ENCODE results near the gene ADD2. TPM values are rescaled to one million over a fixed set of nuclear protein-coding genes. Genes with fewer than 3 reads are reported as not detected.
"Not testable (repeated sequence)": the region's sequence is repeated elsewhere in the genome, so short reads cannot be mapped to it uniquely, and the experiment has no call there.

Gene ADD2
- 1 to 10 TPM; 3.7 to 6.3 (median 6.0) TPM for polyA plus RNA-seq (ENCODE audit: insufficient read length in 4 of 4)

- DNase-seq (ENCODE audit: low read depth in 4 of 4, low spot score in 3 of 4): no peak
Measured at GRCh38 chr2:70767699-70768589, at the start of gene ADD2. TSS of gene ADD2 (minus strand) at chr2:70768200. CDS start at chr2:70706408, 61,792 bp downstream.

GRCh38 chr2:70817284-70817954, 49.4 kb upstream of the ADD2 start:
- DNase-seq (ENCODE audit: low read depth in 4 of 4, low spot score in 3 of 4): no peak

GRCh38 chr2:70816726-70817125, 48.7 kb upstream of the ADD2 start:
- no peak for DNase-seq (ENCODE audit: low read depth in 4 of 4, low spot score in 3 of 4)

GRCh38 chr2:70808983-70809958, 41.3 kb upstream of the ADD2 start:
- DNase-seq (ENCODE audit: low read depth in 4 of 4, low spot score in 3 of 4): no peak

GRCh38 chr2:70807828-70808118, 39.8 kb upstream of the ADD2 start:
- no peak for DNase-seq (ENCODE audit: low read depth in 4 of 4, low spot score in 3 of 4)

- no peak for DNase-seq (ENCODE audit: low read depth in 4 of 4, low spot score in 3 of 4)
Measured at GRCh38 chr2:70807102-70807827, 39.3 kb upstream of the ADD2 start.

- no peak for DNase-seq (ENCODE audit: low read depth in 4 of 4, low spot score in 3 of 4)
Measured at GRCh38 chr2:70806620-70807019, 38.6 kb upstream of the ADD2 start.

GRCh38 chr2:70806013-70806412, 38.0 kb upstream of the ADD2 start:
- no peak for DNase-seq (ENCODE audit: low read depth in 4 of 4, low spot score in 3 of 4)

- DNase-seq (ENCODE audit: low read depth in 4 of 4, low spot score in 3 of 4): no peak
Measured at GRCh38 chr2:70801607-70802263, 33.7 kb upstream of the ADD2 start.

GRCh38 chr2:70799706-70800105, 31.7 kb upstream of the ADD2 start:
- DNase-seq (ENCODE audit: low read depth in 4 of 4, low spot score in 3 of 4): no peak

GRCh38 chr2:70797996-70798395, 30.0 kb upstream of the ADD2 start:
- not testable (repeated sequence) for DNase-seq (ENCODE audit: low read depth in 4 of 4, low spot score in 3 of 4)

- no peak for DNase-seq (ENCODE audit: low read depth in 4 of 4, low spot score in 3 of 4)
Measured at GRCh38 chr2:70797506-70797905, 29.5 kb upstream of the ADD2 start.

GRCh38 chr2:70796262-70796661, 28.3 kb upstream of the ADD2 start:
- DNase-seq (ENCODE audit: low read depth in 4 of 4, low spot score in 3 of 4): no peak

GRCh38 chr2:70795164-70795995, 27.4 kb upstream of the ADD2 start:
- no peak for DNase-seq (ENCODE audit: low read depth in 4 of 4, low spot score in 3 of 4)

- no peak for DNase-seq (ENCODE audit: low read depth in 4 of 4, low spot score in 3 of 4)
Measured at GRCh38 chr2:70793450-70793849, 25.4 kb upstream of the ADD2 start.

- no peak for DNase-seq (ENCODE audit: low read depth in 4 of 4, low spot score in 3 of 4)
Measured at GRCh38 chr2:70790136-70790828, 22.3 kb upstream of the ADD2 start, which contains the start of gene FIGLA. TSS of gene FIGLA (minus strand) at chr2:70790643. CDS start at chr2:70790638, 5 bp downstream.

- DNase-seq (ENCODE audit: low read depth in 4 of 4, low spot score in 3 of 4): no peak
Measured at GRCh38 chr2:70789304-70790135, 21.5 kb upstream of the ADD2 start.

Measured in left renal pelvis (tissue), 4 donors.